ENCODE results near the gene TNFSF13.

TNFSF13 gene

DNA sequence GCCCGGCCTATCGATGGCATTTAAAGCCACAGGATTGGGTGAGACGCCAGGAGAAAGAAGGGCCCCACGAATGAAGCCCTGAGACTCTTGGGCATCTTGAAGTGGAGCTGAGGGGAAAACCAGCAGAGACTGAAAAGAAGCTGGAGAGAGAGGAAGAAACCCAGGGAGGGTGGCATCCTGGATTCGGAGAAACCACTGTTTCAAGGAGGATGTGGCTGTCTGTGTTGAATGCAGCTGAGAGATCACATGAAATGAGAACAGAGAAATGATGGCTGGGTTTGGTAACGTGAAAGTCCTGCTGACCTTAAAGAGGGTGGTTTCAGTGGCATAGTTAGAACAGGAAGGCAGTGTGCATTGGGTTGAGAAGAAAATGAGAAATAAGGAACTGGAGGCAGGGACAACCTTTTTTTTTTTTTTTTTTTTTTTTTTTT, 5.9 kb upstream of the TNFSF13 start:
- DNase-seq (ENCODE audit: low read depth) = no peak

DNA sequence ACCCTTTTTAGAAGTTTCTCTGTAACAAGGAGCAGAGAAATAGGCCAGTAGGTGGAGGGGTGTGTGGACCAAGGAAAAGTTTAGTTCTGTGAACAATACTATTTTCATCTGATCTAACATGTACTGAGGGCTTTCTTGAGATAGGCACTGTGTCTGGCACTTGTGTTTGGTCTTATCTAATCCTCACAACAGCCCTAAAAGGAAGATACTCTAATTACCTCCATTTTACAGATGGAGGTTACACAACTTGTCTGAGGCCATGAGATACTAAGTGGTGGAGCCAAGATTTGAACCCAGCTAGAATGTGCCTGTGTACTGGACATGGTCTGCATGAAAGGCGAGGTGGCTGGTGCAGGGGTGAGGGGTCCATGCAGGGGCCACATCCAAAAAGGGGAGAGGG, 5.2 kb upstream of the TNFSF13 start:
- DNase-seq (ENCODE audit: low read depth) = no peak

DNA sequence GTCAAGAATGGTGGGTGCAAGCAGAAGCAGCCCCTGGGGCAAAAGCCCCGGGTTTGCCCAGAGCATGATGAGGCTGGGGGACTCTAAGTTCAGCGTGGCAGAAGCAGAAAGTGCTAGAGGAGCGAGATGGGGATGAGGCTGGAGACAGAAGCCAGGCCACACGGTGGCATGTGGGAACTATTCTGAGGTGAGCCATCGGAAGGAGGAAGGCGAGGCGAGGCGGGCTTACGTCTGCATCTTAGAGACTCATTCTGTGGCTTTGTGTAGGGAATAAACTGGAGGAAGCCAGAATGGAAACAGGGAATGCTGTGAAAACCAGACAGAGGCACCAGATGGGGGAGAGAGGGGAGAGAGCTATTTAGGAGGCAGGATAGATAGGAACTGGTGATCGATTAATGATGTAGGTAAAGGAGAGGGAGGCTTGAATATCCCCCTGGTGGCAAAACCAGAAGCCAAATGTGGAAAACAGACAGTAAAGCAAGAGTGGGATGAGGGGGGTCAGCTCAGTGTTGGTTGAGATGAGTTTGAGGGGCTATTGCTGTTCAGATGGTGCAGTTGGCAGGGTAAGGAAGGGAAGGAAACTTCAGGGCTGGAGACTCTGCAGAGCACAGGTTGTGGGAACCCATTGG, 3.1 kb upstream of the TNFSF13 start:
- no peak for DNase-seq (ENCODE audit: low read depth)

DNA sequence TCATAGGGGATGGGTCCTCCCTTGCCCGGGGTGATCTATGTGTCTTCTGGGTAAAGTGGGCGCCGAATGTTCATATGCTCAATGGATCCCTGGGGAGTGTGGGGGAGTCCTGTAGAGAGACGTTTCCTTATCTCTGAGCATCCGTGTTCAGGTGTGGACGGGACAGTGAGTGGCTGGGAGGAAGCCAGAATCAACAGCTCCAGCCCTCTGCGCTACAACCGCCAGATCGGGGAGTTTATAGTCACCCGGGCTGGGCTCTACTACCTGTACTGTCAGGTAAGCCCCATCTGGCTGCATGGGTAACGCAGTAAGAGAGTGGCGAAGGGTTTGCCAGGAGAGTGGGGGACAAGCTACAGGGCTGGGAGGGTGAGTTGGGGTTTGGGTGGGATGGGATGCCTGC, 1.9 kb upstream of the TNFSF13 start:
- no peak for DNase-seq (ENCODE audit: low read depth)

DNA sequence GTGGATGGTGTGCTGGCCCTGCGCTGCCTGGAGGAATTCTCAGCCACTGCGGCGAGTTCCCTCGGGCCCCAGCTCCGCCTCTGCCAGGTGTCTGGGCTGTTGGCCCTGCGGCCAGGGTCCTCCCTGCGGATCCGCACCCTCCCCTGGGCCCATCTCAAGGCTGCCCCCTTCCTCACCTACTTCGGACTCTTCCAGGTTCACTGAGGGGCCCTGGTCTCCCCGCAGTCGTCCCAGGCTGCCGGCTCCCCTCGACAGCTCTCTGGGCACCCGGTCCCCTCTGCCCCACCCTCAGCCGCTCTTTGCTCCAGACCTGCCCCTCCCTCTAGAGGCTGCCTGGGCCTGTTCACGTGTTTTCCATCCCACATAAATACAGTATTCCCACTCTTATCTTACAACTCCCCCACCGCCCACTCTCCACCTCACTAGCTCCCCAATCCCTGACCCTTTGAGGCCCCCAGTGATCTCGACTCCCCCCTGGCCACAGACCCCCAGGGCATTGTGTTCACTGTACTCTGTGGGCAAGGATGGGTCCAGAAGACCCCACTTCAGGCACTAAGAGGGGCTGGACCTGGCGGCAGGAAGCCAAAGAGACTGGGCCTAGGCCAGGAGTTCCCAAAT, 1.3 kb upstream of the TNFSF13 start:
- no peak for DNase-seq (ENCODE audit: low read depth)

DNA sequence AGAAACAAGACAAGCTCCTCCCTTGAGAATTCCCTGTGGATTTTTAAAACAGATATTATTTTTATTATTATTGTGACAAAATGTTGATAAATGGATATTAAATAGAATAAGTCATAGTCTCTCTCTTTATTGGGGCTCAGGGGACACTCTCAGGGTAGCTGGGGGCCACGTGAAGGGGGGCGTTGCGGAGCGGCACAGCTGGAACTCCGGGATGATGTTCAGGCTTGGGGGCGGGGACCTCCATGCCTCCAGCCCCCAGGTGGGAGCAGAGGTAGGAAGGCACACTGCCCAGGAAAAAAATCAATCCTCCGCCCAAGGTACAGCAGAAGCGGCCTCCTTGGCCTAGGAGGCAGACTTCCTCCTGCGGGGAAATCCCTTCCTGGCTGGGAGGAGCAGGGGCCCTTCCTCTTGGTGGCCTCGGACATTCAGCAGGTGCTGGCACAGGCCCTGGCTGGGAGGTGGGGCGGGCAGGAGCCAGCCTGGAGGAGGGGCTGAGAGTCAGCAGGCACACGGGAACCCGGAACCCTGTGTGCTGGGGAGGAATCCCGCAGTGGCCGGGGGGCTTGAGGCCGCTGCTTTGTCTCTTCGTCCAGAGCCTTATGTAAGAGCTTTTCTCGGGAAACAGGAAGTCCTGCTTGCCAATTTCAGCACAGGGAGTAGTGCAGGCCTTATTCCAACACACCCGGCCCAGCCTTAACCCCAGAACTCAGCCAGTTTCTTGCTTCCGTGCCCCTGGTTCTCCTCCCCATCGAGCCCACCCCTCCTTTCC, 591 bp upstream of the TNFSF13 start:
- DNase-seq (ENCODE audit: low read depth) = no peak

DNA sequence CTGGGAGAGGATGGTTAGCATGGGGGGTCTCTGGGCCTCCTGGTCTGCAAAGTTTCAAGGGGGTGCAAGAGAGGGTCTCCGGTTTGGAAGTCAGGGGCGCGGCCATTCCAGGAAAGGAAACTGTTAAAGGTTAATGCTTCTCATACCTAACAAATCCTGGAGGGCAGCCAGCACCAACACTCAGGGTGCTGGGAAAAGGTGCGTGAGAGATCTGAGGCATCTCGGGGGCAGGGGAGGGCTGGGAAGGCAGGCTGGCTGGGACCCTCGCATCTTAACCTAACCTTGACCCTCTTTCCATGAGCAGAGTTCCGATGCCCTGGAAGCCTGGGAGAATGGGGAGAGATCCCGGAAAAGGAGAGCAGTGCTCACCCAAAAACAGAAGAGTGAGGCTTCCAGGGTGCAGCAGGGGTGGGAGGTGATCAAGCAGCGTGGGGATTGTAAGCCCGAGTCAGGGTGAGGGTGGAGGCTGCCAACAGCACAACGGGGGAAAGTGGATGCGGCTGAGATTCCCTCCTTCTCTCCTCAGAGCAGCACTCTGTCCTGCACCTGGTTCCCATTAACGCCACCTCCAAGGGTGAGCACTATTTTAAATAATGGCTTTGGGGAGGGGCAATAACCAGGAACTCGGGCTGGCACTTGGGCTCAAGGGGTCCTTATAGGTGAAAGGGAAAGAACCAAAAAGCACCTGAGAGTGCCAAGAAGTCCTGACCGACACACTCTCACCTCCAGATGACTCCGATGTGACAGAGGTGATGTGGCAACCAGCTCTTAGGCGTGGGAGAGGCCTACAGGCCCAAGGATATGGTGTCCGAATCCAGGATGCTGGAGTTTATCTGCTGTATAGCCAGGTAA, 996 bp downstream of the TNFSF13 start:
- no peak for DNase-seq (ENCODE audit: low read depth)

DNA sequence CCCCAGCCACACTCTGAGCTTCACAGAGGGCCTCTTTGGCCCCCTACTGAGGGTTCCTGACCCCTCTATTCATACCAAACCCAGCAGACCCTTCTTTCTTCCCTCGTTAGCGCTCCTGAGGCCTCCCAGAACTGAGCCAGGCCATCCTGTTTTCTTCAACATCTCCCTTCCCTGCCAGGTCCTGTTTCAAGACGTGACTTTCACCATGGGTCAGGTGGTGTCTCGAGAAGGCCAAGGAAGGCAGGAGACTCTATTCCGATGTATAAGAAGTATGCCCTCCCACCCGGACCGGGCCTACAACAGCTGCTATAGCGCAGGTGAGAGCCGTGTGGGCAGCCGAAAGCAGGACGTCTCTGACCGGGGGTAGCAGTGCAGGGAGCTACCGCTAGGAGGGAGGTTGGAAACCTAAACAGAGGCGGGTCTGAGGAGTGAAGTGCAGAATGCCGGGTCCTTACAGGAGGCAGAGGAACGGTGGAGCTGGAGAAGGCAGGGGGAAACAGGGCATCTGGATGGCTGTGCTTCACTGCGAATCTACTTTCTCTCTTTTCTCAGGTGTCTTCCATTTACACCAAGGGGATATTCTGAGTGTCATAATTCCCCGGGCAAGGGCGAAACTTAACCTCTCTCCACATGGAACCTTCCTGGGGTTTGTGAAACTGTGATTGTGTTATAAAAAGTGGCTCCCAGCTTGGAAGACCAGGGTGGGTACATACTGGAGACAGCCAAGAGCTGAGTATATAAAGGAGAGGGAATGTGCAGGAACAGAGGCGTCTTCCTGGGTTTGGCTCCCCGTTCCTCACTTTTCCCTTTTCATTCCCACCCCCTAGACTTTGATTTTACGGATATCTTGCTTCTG, 1.9 kb downstream of the TNFSF13 start:
- DNase-seq (ENCODE audit: low read depth) = peak; percentile 54

DNA sequence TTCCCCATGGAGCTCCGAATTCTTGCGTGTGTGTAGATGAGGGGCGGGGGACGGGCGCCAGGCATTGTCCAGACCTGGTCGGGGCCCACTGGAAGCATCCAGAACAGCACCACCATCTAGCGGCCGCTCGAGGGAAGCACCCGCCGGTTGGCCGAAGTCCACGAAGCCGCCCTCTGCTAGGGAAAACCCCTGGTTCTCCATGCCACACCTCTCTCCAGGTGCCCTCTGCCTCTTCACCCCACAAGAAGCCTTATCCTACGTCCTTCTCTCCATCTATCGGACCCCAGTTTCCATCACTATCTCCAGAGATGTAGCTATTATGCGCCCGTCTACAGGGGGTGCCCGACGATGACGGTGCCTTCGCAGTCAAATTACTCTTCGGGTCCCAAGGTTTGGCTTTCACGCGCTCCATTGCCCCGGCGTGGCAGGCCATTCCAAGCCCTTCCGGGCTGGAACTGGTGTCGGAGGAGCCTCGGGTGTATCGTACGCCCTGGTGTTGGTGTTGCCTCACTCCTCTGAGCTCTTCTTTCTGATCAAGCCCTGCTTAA, 2.6 kb downstream of the TNFSF13 start:
- DNase-seq (ENCODE audit: low read depth) = peak; percentile 83

DNA sequence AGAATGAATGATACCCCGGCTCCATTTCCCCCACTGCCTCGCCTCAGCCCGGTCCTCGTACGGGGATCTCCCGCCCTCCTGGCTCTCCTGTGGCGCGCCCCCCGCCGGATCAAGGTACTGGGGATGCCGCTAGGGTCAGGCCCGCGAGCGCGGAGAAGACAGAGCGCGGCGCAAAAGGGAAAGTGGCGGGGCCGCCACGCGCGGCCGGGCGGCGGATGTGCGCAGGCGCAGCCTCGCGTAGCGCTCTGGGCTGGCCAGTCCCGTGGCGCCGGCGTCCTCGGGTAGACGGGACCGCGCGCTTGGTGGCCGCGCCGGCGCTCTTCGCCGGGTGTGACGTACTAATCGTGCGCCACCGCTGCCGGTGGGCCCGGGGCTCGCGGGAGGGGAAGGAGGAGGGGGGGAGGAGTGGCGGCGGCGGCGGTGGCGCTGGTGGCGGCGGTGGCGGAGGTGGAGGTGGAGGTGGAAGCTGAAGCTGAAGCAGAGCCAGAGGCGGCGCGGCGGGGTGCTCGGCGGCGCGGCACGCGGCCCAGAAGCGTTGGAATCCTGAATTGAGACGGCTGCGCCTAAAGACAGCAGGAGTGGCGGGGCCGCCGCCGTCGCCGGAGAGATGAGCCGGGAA, 3.1 kb downstream of the TNFSF13 start, which contains the start of gene SENP3:
Gene SENP3 (plus strand): TSS at position 331 of the 619 bp plus-strand sequence. CDS start 1,158 bp downstream, outside the sequence.
- peak; percentile 87 for DNase-seq (ENCODE audit: low read depth)

DNA sequence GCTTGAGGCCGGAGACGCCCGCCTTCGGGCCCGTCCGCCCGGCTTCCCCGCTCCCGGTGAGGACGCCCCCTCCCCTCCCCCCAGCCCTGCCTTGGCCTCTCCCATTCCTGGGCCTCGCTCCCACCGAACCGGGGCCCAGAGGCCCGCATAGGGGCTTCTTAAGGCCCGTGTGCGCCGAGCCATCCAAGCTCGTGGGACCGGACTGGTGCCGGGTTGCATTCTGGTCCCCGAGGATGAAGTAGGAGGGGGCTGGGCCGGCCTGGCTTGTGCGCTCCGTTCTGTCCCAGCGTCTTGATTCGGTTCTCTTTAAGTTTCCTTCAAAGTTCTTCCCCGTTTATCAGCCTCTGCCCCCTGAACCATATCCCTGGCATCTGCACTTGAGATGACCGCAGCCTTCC, 3.7 kb downstream of the TNFSF13 start:
- no peak for DNase-seq (ENCODE audit: low read depth)

DNA sequence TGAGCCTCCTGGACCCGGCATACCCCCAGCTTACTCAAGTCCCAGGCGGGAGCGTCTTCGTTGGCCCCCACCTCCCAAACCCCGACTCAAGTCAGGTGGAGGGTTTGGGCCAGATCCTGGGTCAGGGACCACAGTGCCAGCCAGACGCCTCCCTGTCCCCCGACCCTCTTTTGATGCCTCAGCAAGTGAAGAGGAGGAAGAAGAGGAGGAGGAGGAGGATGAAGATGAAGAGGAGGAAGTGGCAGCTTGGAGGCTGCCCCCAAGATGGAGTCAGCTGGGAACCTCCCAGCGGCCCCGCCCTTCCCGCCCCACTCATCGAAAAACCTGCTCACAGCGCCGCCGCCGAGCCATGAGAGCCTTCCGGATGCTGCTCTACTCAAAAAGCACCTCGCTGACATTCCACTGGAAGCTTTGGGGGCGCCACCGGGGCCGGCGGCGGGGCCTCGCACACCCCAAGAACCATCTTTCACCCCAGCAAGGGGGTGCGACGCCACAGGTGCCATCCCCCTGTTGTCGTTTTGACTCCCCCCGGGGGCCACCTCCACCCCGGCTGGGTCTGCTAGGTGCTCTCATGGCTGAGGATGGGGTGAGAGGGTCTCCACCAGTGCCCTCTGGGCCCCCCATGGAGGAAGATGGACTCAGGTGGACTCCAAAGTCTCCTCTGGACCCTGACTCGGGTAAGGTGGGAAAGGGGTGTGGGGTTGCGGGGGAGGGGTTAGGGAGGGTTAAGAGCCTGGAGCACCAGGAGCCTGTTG, 4.7 kb downstream of the TNFSF13 start:
- DNase-seq (ENCODE audit: low read depth) = no peak

DNA sequence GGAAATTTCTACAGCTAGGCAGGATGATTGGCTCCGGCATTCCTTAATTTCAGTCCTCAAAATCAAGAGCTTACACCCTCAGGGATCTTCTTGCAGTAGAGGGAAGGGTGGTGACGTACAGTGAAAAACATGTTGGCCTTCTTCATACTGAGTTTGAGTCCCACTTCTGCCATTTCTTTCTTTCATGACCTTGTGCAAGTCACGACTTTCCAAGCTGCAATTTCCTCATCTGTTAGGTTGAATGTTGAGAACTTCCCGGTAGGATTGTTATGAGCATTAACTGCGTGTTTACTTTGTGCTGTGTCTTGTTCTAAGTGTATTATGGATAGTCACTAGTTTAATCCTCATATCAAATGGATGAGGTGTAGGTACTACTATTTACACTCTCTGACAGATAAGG, 11.0 kb downstream of the TNFSF13 start:
- DNase-seq (ENCODE audit: low read depth) = no peak

DNA sequence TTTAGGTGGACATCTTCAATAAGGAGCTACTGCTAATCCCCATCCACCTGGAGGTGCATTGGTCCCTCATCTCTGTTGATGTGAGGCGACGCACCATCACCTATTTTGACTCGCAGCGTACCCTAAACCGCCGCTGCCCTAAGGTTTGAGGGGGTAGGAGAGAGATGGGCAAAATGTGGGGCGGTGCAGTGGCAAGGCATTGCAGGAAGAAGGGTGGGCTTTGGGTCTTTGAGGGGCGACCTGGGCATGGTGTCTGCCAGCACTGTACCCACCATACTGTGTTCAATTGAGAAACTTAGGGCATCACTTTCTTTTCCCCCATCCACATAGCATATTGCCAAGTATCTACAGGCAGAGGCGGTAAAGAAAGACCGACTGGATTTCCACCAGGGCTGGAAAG, 11.8 kb downstream of the TNFSF13 start:
- DNase-seq (ENCODE audit: low read depth) = no peak

DNA sequence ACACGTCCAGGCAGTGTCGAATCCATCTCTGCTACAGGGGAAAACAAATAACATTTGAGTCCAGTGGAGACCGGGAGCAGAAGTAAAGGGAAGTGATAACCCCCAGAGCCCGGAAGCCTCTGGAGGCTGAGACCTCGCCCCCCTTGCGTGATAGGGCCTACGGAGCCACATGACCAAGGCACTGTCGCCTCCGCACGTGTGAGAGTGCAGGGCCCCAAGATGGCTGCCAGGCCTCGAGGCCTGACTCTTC, 13.7 kb downstream of the TNFSF13 start:
- DNase-seq (ENCODE audit: low read depth) = no peak

DNA sequence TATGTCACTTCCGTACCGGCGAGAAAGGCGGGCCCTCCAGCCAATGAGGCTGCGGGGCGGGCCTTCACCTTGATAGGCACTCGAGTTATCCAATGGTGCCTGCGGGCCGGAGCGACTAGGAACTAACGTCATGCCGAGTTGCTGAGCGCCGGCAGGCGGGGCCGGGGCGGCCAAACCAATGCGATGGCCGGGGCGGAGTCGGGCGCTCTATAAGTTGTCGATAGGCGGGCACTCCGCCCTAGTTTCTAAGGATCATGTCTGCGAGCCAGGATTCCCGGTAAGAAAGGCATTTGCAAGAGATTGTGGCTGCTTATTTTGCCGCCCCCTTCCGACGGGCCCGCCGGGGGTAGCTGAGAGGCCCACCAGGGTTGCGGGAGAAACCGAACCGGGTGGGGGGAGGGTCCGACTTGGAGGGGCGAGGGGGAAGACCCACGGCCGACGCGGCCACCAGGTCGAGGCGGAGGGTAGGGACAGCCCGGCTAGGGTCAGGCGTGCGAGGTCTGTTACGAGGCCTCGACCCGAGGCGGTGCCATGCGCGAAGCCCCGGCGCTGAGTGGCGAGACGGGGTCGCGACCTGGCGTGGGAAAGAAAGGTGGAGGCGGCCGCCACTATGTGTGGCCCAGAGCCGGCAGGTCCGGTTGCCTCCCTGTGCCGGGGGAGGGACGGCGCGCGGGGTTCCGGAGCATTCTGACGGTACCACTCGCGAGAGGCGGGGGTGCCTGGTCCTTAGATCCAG, 14.2 kb downstream of the TNFSF13 start:
- peak; percentile 99 for DNase-seq (ENCODE audit: low read depth)

DNA sequence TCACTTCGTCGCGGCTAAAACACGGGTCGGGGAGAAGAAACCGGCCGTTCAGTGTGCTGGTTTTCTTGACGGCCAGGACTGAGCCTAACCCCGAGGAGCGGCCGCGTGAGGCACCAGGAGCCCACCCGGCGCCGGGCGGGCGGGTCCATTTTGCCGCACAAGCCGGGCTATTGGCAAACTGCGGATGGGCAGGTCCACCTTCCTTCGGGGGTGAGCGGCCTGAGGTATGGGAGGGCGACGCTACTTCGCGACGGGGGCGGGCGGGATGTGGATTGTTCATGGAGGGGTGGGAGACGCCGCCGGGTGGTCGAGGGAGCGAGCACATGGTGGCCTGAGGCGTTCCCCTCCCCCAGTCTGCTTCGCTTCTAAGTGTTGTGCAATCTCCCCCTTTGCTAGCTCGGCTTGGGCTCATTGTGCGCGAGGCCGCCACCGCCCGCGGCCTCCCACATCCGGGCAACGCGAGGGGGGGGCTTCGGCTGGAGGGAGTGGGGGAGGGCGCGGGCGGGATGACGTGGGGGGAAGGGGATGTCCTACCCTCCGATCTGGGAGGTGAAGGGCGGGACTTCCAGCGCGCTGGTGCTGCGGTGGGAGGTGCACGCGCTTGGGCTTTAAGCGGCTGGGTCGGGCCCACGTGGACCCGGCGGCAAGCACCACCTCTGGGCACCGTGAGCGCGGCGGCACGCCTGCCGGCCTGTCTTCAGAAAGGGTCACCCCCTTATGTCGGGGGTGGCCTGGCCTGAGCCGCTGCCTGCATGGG, 15.0 kb downstream of the TNFSF13 start:
- DNase-seq (ENCODE audit: low read depth) = peak; percentile 86

DNA sequence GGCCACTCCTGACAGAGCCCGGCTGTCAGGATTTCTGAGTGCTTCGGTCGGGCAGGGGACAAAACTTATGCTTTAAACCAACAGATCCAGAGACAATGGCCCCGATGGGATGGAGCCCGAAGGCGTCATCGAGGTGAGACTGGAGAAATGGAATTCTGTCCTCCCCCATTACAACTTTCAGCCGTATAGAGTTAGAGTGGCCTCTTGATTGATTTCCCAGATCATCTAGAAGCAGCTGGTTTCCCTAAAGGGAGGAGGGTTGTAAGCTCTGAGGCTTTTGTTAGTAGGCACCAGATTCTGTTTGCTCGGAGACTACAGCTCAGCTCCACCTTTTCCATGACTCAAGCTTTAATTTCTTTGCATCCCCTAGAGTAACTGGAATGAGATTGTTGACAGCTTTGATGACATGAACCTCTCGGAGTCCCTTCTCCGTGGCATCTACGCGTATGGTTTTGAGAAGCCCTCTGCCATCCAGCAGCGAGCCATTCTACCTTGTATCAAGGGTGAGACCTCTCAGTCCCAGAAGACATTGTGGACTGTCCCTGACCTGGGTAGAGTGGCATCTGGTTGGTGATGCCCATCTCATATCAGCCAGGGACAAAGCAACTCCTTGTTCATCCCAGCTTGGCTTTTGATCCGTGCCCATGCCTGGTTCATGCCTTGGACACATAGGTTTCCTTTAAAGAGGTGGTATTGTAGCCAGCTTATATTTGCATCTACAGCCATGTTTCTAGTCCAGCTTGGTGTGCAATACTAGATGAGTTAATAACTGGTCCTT, 15.8 kb downstream of the TNFSF13 start:
- no peak for DNase-seq (ENCODE audit: low read depth)
